GM12891 (cell line): ENCODE data around the gene TAF10.

Source experiments
- PAX5 ChIP-seq: IDR thresholded peaks from 2 replicates; pipeline ENCODE4 v1.6.1; 2011; ENCODE audit warnings: low read length, moderate library complexity, mild to moderate bottlenecking; ENCODE audit not compliant: insufficient read depth, severe bottlenecking
- POLR2A ChIP-seq: IDR thresholded peaks from 2 replicates; pipeline ENCODE4 v1.6.1; 2011; ENCODE audit warnings: low read depth, low read length, control low read depth
- POLR2AphosphoS5 ChIP-seq: IDR thresholded peaks from 2 replicates; pipeline ENCODE4 v1.6.1; 2011; ENCODE audit warnings: low read depth, low read length, control low read depth
- POU2F2 ChIP-seq: IDR thresholded peaks from 2 replicates; pipeline ENCODE4 v1.6.1; 2011; ENCODE audit warnings: low read depth, mild to moderate bottlenecking, control low read depth, low read length, moderate library complexity
- SPI1 ChIP-seq: IDR thresholded peaks from 2 replicates; pipeline ENCODE4 v1.6.1; 2011; ENCODE audit warnings: low read depth, low read length, control low read depth
- TAF1 ChIP-seq: IDR thresholded peaks from 2 replicates; pipeline ENCODE4 v1.6.1; 2011; ENCODE audit warnings: low read depth, low read length, control low read depth

DNA sequence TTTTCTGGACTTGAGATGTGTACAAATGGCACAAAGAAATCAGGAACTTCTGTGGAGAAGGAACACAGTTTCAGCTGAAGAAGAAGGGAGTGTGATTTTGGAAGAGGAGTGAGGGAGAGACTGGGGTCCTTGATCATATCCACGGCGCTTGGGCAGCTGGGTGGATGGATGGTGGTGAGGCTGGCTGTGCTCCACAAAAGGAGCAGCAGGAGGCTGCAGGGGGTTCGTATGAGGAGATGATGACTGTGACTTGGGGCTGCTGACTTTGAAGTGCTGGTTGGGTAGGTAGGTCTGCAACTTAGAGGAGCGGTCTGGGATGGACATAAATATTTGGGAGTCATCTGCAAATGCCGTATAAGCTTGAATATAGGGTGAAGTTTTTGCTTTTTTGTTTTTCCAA lies 44.9 kb upstream of the TAF10 start:
- TF ChIP-seq POLR2A = no peak
- no peak for TF ChIP-seq TAF1
- no peak for TF ChIP-seq POLR2AphosphoS5
- no peak for TF ChIP-seq SPI1
- no peak for TF ChIP-seq PAX5
- no peak for TF ChIP-seq POU2F2
